Vagina (tissue), 2 donors: ENCODE measurements around the gene EIF2D. TPM values are rescaled to one million over a fixed set of nuclear protein-coding genes. Genes with fewer than 3 reads are reported as not detected.
"Not testable (repeated sequence)": the region's sequence is repeated elsewhere in the genome, so short reads cannot be mapped to it uniquely, and the experiment has no call there.

Source experiments
- DNase-seq, 2 donors: peaks; one replicate each; pipeline ENCODE4 v3.0.0-alpha.2; 2017; ENCODE audit errors: extremely low spot score in 2 of 2
- H3K27ac ChIP-seq: fragments of 200-600 bp; sonication (generic); one replicate; pipeline ENCODE4 v1.5.1; 2019
- H3K27me3 ChIP-seq: fragments of 200-600 bp; sonication (generic); one replicate; pipeline ENCODE4 v1.5.1; 2019
- H3K36me3 ChIP-seq, 2 donors: fragments of 200-600 bp; sonication (generic); one replicate each; pipeline ENCODE4 v1.5.1; 2017 to 2019
- H3K4me1 ChIP-seq: fragments of 200-600 bp; sonication (generic); one replicate; pipeline ENCODE4 v1.5.1; 2019
- H3K4me3 ChIP-seq, 2 donors: fragments of 200-600 bp; sonication (generic); 1 replicate in 1 of 2; 2 replicates in 1 of 2; pipeline ENCODE4 v1.5.1; 2016 to 2019
- H3K9me3 ChIP-seq: fragments of 200-600 bp; sonication (generic); one replicate; pipeline ENCODE4 v1.5.1; 2019
- CTCF ChIP-seq, 3 experiments: fragments of 450-650 bp in 2 of 3; fragments of 200-600 bp in 1 of 3; sonication (generic) in 1 of 3; IDR thresholded peaks; one replicate each; pipeline ENCODE4 v1.5.1; 2017 to 2019; ENCODE audit warnings: antibody characterized with exemption in 3 of 3, mild to moderate bottlenecking in 2 of 3, moderate library complexity in 2 of 3
- POLR2A ChIP-seq, 2 donors: fragments of 450-650 bp; IDR thresholded peaks; one replicate each; pipeline ENCODE4 v1.6.1; 2017; ENCODE audit warnings: antibody characterized with exemption in 2 of 2, mild to moderate bottlenecking in 2 of 2, moderate library complexity in 2 of 2
- POLR2AphosphoS5 ChIP-seq, 2 donors: sonication (generic); formaldehyde crosslinking; IDR thresholded peaks; one replicate each; pipeline ENCODE4 v1.9.0; 2017; ENCODE audit warnings: antibody characterized with exemption in 2 of 2, mild to moderate bottlenecking in 2 of 2, low read depth in 1 of 2; ENCODE audit not compliant: insufficient read depth in 1 of 2
- intact Hi-C: fragments of 100-400 bp; cut with DNase I; formaldehyde crosslinking; loops from one replicate; pipeline ENCODE4 v1.15.1; 2023
- total RNA-seq: library from RNA; depleted of rRNA; stranded (reverse); fragments of >200 nt; gene quantifications from one replicate; pipeline ENCODE4 v1.2.3, GENCODE V29; 2016

EIF2D gene
- total RNA-seq, 1 donor from 2014 or later, result 48.9 TPM

GRCh38 chr1:206646504-206646903, 34.2 kb upstream of the EIF2D start:
- TF ChIP-seq POLR2A (IDR thresholded peaks at IDR 0.05) (no peak), CTCF (IDR thresholded peaks at IDR 0.05) (no peak), POLR2AphosphoS5 (IDR thresholded peaks at IDR 0.05; ENCODE audit: insufficient read depth in 1 of 2, low read depth in 1 of 2) (no peak)
- H3K9me3 ChIP-seq, result no peaks in the 10 kb centered on the region
- no peaks in the 10 kb centered on the region for H3K4me1 ChIP-seq
- no peak for DNase-seq
- intact Hi-C loops, result no loop called here
- no peaks in the 10 kb centered on the region for H3K27me3 ChIP-seq
- H3K4me3 ChIP-seq, result no peak overlapping the region
- peaks cover 0 to 14% of the 10 kb centered on the region in 2 donors for H3K36me3 ChIP-seq
- H3K27ac ChIP-seq, result no peak overlapping the region

- TF ChIP-seq POLR2AphosphoS5 (IDR thresholded peaks at IDR 0.05; ENCODE audit: insufficient read depth in 1 of 2, low read depth in 1 of 2) (no peak), POLR2A (IDR thresholded peaks at IDR 0.05) (no peak), CTCF (IDR thresholded peaks at IDR 0.05) (no peak)
- Histone ChIP-seq H3K36me3 (peaks cover 0 to 8% of the 10 kb centered on the region in 2 donors), H3K4me3 (no peak overlapping the region), H3K9me3 (no peaks in the 10 kb centered on the region), H3K27me3 (no peaks in the 10 kb centered on the region), H3K4me1 (no peaks in the 10 kb centered on the region), H3K27ac (no peak overlapping the region)
- DNase-seq, result no peak
- intact Hi-C loops, result no loop called here
These were observed 30.9 kb upstream of the EIF2D start for GRCh38 chr1:206643118-206643698.

GRCh38 chr1:206642074-206642473, 29.8 kb upstream of the EIF2D start:
- DNase-seq, H3K27ac ChIP-seq, H3K9me3 ChIP-seq, H3K36me3 ChIP-seq, H3K4me3 ChIP-seq, intact Hi-C loops, H3K4me1 ChIP-seq, H3K27me3 ChIP-seq: not testable (repeated sequence)

GRCh38 chr1:206637605-206638004, 25.3 kb upstream of the EIF2D start:
- no peaks in the 10 kb centered on the region for H3K27me3 ChIP-seq
- no peak overlapping the region for H3K27ac ChIP-seq
- TF ChIP-seq CTCF (IDR thresholded peaks at IDR 0.05), result no peak
- no peak for TF ChIP-seq POLR2A (IDR thresholded peaks at IDR 0.05)
- no peak for TF ChIP-seq POLR2AphosphoS5 (IDR thresholded peaks at IDR 0.05; ENCODE audit: insufficient read depth in 1 of 2, low read depth in 1 of 2)
- H3K36me3 ChIP-seq, result no peaks in the 10 kb centered on the region
- no peaks in the 10 kb centered on the region for H3K9me3 ChIP-seq
- intact Hi-C loops, result loop anchor here (10.0 kb wide), 1 partner anchor 277 kb away; no protein-coding TSS in a partner anchor
- no peak overlapping the region for H3K4me3 ChIP-seq
- peaks cover 32% of the 10 kb centered on the region for H3K4me1 ChIP-seq
- no peak for DNase-seq

GRCh38 chr1:206636671-206637070, 24.4 kb upstream of the EIF2D start:
- intact Hi-C loops, result loop anchor here (10.0 kb wide), 1 partner anchor 278 kb away; no protein-coding TSS in a partner anchor

More at GRCh38 chr1:206636671-206637070, 24.4 kb upstream of the EIF2D start:
- TF ChIP-seq POLR2AphosphoS5 (IDR thresholded peaks at IDR 0.05; ENCODE audit: insufficient read depth in 1 of 2, low read depth in 1 of 2) (no peak), CTCF (IDR thresholded peaks at IDR 0.05) (no peak), POLR2A (IDR thresholded peaks at IDR 0.05) (no peak)
- Histone ChIP-seq H3K4me1 (peaks cover 32% of the 10 kb centered on the region), H3K27ac (peak overlapping the region; percentile 9), H3K27me3 (no peaks in the 10 kb centered on the region), H3K36me3 (no peaks in the 10 kb centered on the region), H3K4me3 (peak overlapping the region in 1 of 2 donors; percentile 79), H3K9me3 (no peaks in the 10 kb centered on the region)
- DNase-seq, result no peak
